Karpas-422 (cell line): Measurements from ENCODE around the gene ATXN7L1. TPM values are rescaled to one million over a fixed set of nuclear protein-coding genes. Genes with fewer than 3 reads are reported as not detected.

Experiments used
- DNase-seq: peaks from one replicate; pipeline ENCODE4 v3.0.0-alpha.2; 2015
- H2AFZ ChIP-seq: fragments of 200-600 bp; sonication (generic); 2 replicates; pipeline ENCODE4 v1.6.1; 2014; ENCODE audit warnings: antibody characterized with exemption, low read length, mixed read lengths
- H3K27ac ChIP-seq: fragments of 200-600 bp; sonication (generic); 2 replicates; pipeline ENCODE4 v1.5.1; 2014; ENCODE audit warnings: mild to moderate bottlenecking, low read length, moderate library complexity
- H3K27me3 ChIP-seq: fragments of 200-600 bp; sonication (generic); 2 replicates; pipeline ENCODE4 v1.6.1; 2014; ENCODE audit warnings: low read length, mixed read lengths
- H3K36me3 ChIP-seq: fragments of 200-600 bp; sonication (generic); 2 replicates; pipeline ENCODE4 v1.6.1; 2014; ENCODE audit warnings: low read length, mixed read lengths; ENCODE audit not compliant: insufficient read depth
- H3K4me1 ChIP-seq: fragments of 200-600 bp; sonication (generic); 2 replicates; pipeline ENCODE4 v1.6.1; 2014; ENCODE audit warnings: mild to moderate bottlenecking, low read length, mixed read lengths
- H3K4me2 ChIP-seq: fragments of 200-600 bp; sonication (generic); 2 replicates; pipeline ENCODE4 v1.6.1; 2014; ENCODE audit warnings: low read length, low read depth, mild to moderate bottlenecking; ENCODE audit not compliant: poor library complexity, severe bottlenecking
- H3K4me3 ChIP-seq: fragments of 200-600 bp; sonication (generic); 2 replicates; pipeline ENCODE4 v1.5.1; 2014; ENCODE audit warnings: mild to moderate bottlenecking, antibody characterized with exemption, low read length, mixed read lengths
- H3K79me2 ChIP-seq: fragments of 200-600 bp; sonication (generic); 2 replicates; pipeline ENCODE4 v1.6.1; 2014; ENCODE audit warnings: mild to moderate bottlenecking, low read length, mixed read lengths
- H3K9ac ChIP-seq: fragments of 200-600 bp; sonication (generic); 2 replicates; pipeline ENCODE4 v1.6.0; 2014; ENCODE audit warnings: low read length
- H3K9me2 ChIP-seq: fragments of 200-600 bp; sonication (generic), shearing (Covaris generic); replicated peaks from 2 replicates; pipeline ENCODE4 v1.6.0; 2014; ENCODE audit warnings: mild to moderate bottlenecking, low read length, moderate library complexity; ENCODE audit not compliant: insufficient read depth
- H3K9me3 ChIP-seq: fragments of 300-700, 200-600 bp; sonication (generic); 2 replicates; pipeline ENCODE4 v1.6.1; 2014; ENCODE audit warnings: low read length, mixed read lengths
- H4K20me1 ChIP-seq: fragments of 200-600 bp; sonication (generic); 2 replicates; pipeline ENCODE4 v1.6.1; 2014; ENCODE audit warnings: mild to moderate bottlenecking, antibody characterized with exemption, low read length, low read depth; ENCODE audit not compliant: insufficient read depth
- total RNA-seq: library from RNA; depleted of rRNA; stranded (reverse); fragments of >200 nt; shearing (Covaris generic); gene quantifications from 2 replicates; pipeline ENCODE4 v1.2.3, GENCODE V29; 2014; ENCODE audit warnings: low replicate concordance

The ATXN7L1 gene
- total RNA-seq, 1 experiment from 2014 or later: not detected

- no peaks in the 10 kb centered on the region for H4K20me1 ChIP-seq
- no peaks in the 10 kb centered on the region for H3K27me3 ChIP-seq
- H3K79me2 ChIP-seq: no peaks in the 10 kb centered on the region
- no peak overlapping the region for H3K4me2 ChIP-seq
- no peak overlapping the region for H3K4me3 ChIP-seq
- H3K36me3 ChIP-seq: no peaks in the 10 kb centered on the region
- H3K27ac ChIP-seq: no peak overlapping the region
- DNase-seq: no peak
- H3K9ac ChIP-seq: no peak overlapping the region
- H3K9me3 ChIP-seq: peaks cover 7% of the 10 kb centered on the region; the same call in 1 of the 2 replicates
- no peaks in the 10 kb centered on the region for H3K9me2 ChIP-seq
- H3K4me1 ChIP-seq: no peaks in the 10 kb centered on the region
- no peak overlapping the region for H2AFZ ChIP-seq
Measured at GRCh38 chr7:105623378-105623777, 253.0 kb downstream of the ATXN7L1 start.

- no peaks in the 10 kb centered on the region for H3K27me3 ChIP-seq
- H2AFZ ChIP-seq: no peak overlapping the region
- H3K79me2 ChIP-seq: no peaks in the 10 kb centered on the region
- no peak overlapping the region for H3K4me2 ChIP-seq
- no peaks in the 10 kb centered on the region for H3K36me3 ChIP-seq
- H4K20me1 ChIP-seq: no peaks in the 10 kb centered on the region
- H3K27ac ChIP-seq: no peak overlapping the region
- no peak overlapping the region for H3K4me3 ChIP-seq
- H3K9ac ChIP-seq: no peak overlapping the region
- H3K9me3 ChIP-seq: peaks cover 7% of the 10 kb centered on the region; the same call in 1 of the 2 replicates
- DNase-seq: no peak
- H3K4me1 ChIP-seq: no peaks in the 10 kb centered on the region
- no peaks in the 10 kb centered on the region for H3K9me2 ChIP-seq
Measured at GRCh38 chr7:105622106-105622731, 254.2 kb downstream of the ATXN7L1 start.

GRCh38 chr7:105621617-105622016, 254.8 kb downstream of the ATXN7L1 start:
- Histone ChIP-seq H3K36me3 (no peaks in the 10 kb centered on the region), H4K20me1 (no peaks in the 10 kb centered on the region), H3K27me3 (no peaks in the 10 kb centered on the region), H3K9me2 (no peaks in the 10 kb centered on the region), H3K4me3 (no peak overlapping the region), H3K79me2 (no peaks in the 10 kb centered on the region), H3K9me3 (peaks cover 7% of the 10 kb centered on the region; the same call in 1 of the 2 replicates), H2AFZ (no peak overlapping the region), H3K4me2 (no peak overlapping the region), H3K9ac (no peak overlapping the region), H3K4me1 (no peaks in the 10 kb centered on the region), H3K27ac (no peak overlapping the region)
- DNase-seq: no peak

- Histone ChIP-seq H3K4me2 (no peak overlapping the region), H3K79me2 (no peaks in the 10 kb centered on the region), H3K9me3 (peaks cover 6% of the 10 kb centered on the region; the same call in 1 of the 2 replicates), H3K9me2 (no peaks in the 10 kb centered on the region), H4K20me1 (no peaks in the 10 kb centered on the region), H2AFZ (no peak overlapping the region), H3K4me3 (no peak overlapping the region), H3K4me1 (no peaks in the 10 kb centered on the region), H3K9ac (no peak overlapping the region), H3K36me3 (no peaks in the 10 kb centered on the region), H3K27ac (no peak overlapping the region), H3K27me3 (no peaks in the 10 kb centered on the region)
- no peak for DNase-seq
Measured at GRCh38 chr7:105621176-105621575, 255.2 kb downstream of the ATXN7L1 start.

- no peaks in the 10 kb centered on the region for H3K9me3 ChIP-seq
- no peaks in the 10 kb centered on the region for H3K27me3 ChIP-seq
- H4K20me1 ChIP-seq: no peaks in the 10 kb centered on the region
- H3K9ac ChIP-seq: no peak overlapping the region
- no peak for DNase-seq
- no peaks in the 10 kb centered on the region for H3K79me2 ChIP-seq
- no peaks in the 10 kb centered on the region for H3K9me2 ChIP-seq
- no peak overlapping the region for H3K27ac ChIP-seq
- H2AFZ ChIP-seq: no peak overlapping the region
- H3K4me1 ChIP-seq: no peaks in the 10 kb centered on the region
- no peaks in the 10 kb centered on the region for H3K36me3 ChIP-seq
- no peak overlapping the region for H3K4me3 ChIP-seq
- H3K4me2 ChIP-seq: no peak overlapping the region
Measured at GRCh38 chr7:105619590-105619989, 256.8 kb downstream of the ATXN7L1 start.

GRCh38 chr7:105618016-105618296, 258.4 kb downstream of the ATXN7L1 start:
- Histone ChIP-seq H3K36me3 (no peaks in the 10 kb centered on the region), H3K4me3 (no peak overlapping the region), H3K9me2 (no peaks in the 10 kb centered on the region), H3K9ac (no peak overlapping the region), H3K27me3 (no peaks in the 10 kb centered on the region), H2AFZ (no peak overlapping the region), H3K9me3 (no peaks in the 10 kb centered on the region), H3K27ac (no peak overlapping the region), H3K79me2 (no peaks in the 10 kb centered on the region), H4K20me1 (no peaks in the 10 kb centered on the region), H3K4me2 (no peak overlapping the region), H3K4me1 (no peaks in the 10 kb centered on the region)
- no peak for DNase-seq

- Histone ChIP-seq H3K4me3 (no peak overlapping the region), H3K9ac (no peak overlapping the region), H3K4me2 (no peak overlapping the region), H3K4me1 (no peaks in the 10 kb centered on the region), H4K20me1 (no peaks in the 10 kb centered on the region), H3K36me3 (no peaks in the 10 kb centered on the region), H3K27ac (no peak overlapping the region), H3K9me3 (no peaks in the 10 kb centered on the region), H3K27me3 (no peaks in the 10 kb centered on the region), H3K9me2 (no peaks in the 10 kb centered on the region), H2AFZ (no peak overlapping the region), H3K79me2 (no peaks in the 10 kb centered on the region)
- no peak for DNase-seq
Measured at GRCh38 chr7:105617280-105618015, 259.0 kb downstream of the ATXN7L1 start.

GRCh38 chr7:105614341-105614840, 262.0 kb downstream of the ATXN7L1 start:
- Histone ChIP-seq H3K4me2 (no peak overlapping the region), H3K36me3 (no peaks in the 10 kb centered on the region), H3K27ac (no peak overlapping the region), H3K9me3 (no peaks in the 10 kb centered on the region), H3K9me2 (no peaks in the 10 kb centered on the region), H3K4me1 (no peaks in the 10 kb centered on the region), H2AFZ (no peak overlapping the region), H3K9ac (no peak overlapping the region), H3K4me3 (no peak overlapping the region), H3K79me2 (no peaks in the 10 kb centered on the region), H3K27me3 (no peaks in the 10 kb centered on the region), H4K20me1 (no peaks in the 10 kb centered on the region)
- DNase-seq: no peak
